HepG2 (cell line): ENCODE results near the gene NGRN. TPM values are rescaled to one million over a fixed set of nuclear protein-coding genes. Genes with fewer than 3 reads are reported as not detected.

ENCODE experiments used
- ADNP ChIP-seq: sonication (generic); formaldehyde crosslinking; IDR thresholded peaks from 2 replicates; pipeline ENCODE4 v1.4.0; 2020; ENCODE audit warnings: missing genetic modification reagents
- FOXA1 ChIP-seq, 2 experiments: fragments of 450-650 bp in 1 of 2; sonication (generic) in 1 of 2; formaldehyde crosslinking in 1 of 2; IDR thresholded peaks; 2 replicates each; pipeline versions ENCODE4 v1.4.0 to v1.6.1; 2016 to 2020; ENCODE audit warnings: missing genetic modification reagents in 1 of 2
- GPN1 ChIP-seq: sonication (generic); formaldehyde crosslinking; IDR thresholded peaks from 2 replicates; pipeline ENCODE4 v1.5.1; 2020; ENCODE audit warnings: missing genetic modification reagents, borderline replicate concordance
- KMT2A ChIP-seq: sonication (generic); formaldehyde crosslinking; IDR thresholded peaks from 2 replicates; pipeline ENCODE4 v1.4.0; 2020; ENCODE audit warnings: missing genetic modification reagents
- MIER2 ChIP-seq: IDR thresholded peaks from 2 replicates; pipeline ENCODE4 v1.6.1; 2016; ENCODE audit warnings: missing biosample characterization, missing genetic modification reagents
- NCOA5 ChIP-seq: sonication (generic); formaldehyde crosslinking; IDR thresholded peaks from 2 replicates; pipeline ENCODE4 v1.4.0; 2020; ENCODE audit warnings: missing genetic modification reagents
- NFAT5 ChIP-seq: sonication (generic); formaldehyde crosslinking; IDR thresholded peaks from 2 replicates; pipeline ENCODE4 v1.4.0; 2020; ENCODE audit warnings: missing genetic modification reagents
- PHF8 ChIP-seq: sonication (generic); formaldehyde crosslinking; IDR thresholded peaks from 2 replicates; pipeline ENCODE4 v1.5.0; 2020; ENCODE audit warnings: missing genetic modification reagents
- SAFB2 ChIP-seq: sonication (generic); formaldehyde crosslinking; IDR thresholded peaks from 2 replicates; pipeline ENCODE4 v1.5.1; 2020; ENCODE audit warnings: missing genetic modification reagents, low read depth, mild to moderate bottlenecking, borderline replicate concordance
- SOX5 ChIP-seq: IDR thresholded peaks from 2 replicates; pipeline ENCODE4 v1.6.1; 2016; ENCODE audit warnings: borderline replicate concordance
- STAT5B ChIP-seq: sonication (generic); formaldehyde crosslinking; IDR thresholded peaks from 2 replicates; pipeline ENCODE4 v1.4.0; 2020; ENCODE audit warnings: missing genetic modification reagents
- U2AF2 ChIP-seq: fragments of 200-400 bp; formaldehyde crosslinking; IDR thresholded peaks from 2 replicates; pipeline ENCODE4 v1.6.1; 2017; ENCODE audit warnings: low read depth, mild to moderate bottlenecking, low read length
- USF2 ChIP-seq, 2 experiments: sonication (generic) in 1 of 2; formaldehyde crosslinking in 1 of 2; IDR thresholded peaks; 2 replicates each; pipeline versions ENCODE4 v1.5.1 to v1.6.1; 2011 to 2020; ENCODE audit warnings: borderline replicate concordance in 1 of 2, low read depth in 1 of 2, low read length in 1 of 2, mild to moderate bottlenecking in 1 of 2, missing genetic modification reagents in 1 of 2, moderate library complexity in 1 of 2
- WIZ ChIP-seq: sonication (generic); formaldehyde crosslinking; IDR thresholded peaks from 2 replicates; pipeline ENCODE4 v1.5.1; 2020; ENCODE audit warnings: mild to moderate bottlenecking, missing genetic modification reagents
- ZNF207 ChIP-seq: fragments of 450-650 bp; IDR thresholded peaks from 2 replicates; pipeline ENCODE4 v1.6.1; 2016; ENCODE audit warnings: antibody characterized with exemption, borderline replicate concordance
- ZNF264 ChIP-seq: sonication (generic); formaldehyde crosslinking; IDR thresholded peaks from 2 replicates; pipeline ENCODE4 v1.4.0; 2020; ENCODE audit warnings: missing genetic modification reagents
- ZNF446 ChIP-seq: sonication (generic); formaldehyde crosslinking; IDR thresholded peaks from 2 replicates; pipeline ENCODE4 v1.5.0; 2020; ENCODE audit warnings: mild to moderate bottlenecking, missing genetic modification reagents
- ZNF451 ChIP-seq: sonication (generic); formaldehyde crosslinking; IDR thresholded peaks from 2 replicates; pipeline ENCODE4 v1.5.0; 2020; ENCODE audit warnings: mild to moderate bottlenecking, missing genetic modification reagents
- polyA plus RNA-seq, 8 experiments: library from polyadenylated mRNA; depleted of rRNA in 3 of 8; stranded (reverse) in 7 of 8; unstranded in 1 of 8; fragments of >200 nt; fragmentation: Illumina TruSeq in 4 of 8; extraction: Trizol in 4 of 8; gene quantifications; 2 replicates each; pipeline versions ENCODE4 v1.2.1 to v1.2.3, GENCODE V29; 2011 to 2016; ENCODE audit warnings: low read depth in 4 of 8, missing spikeins in 1 of 8, mixed read lengths in 1 of 8; ENCODE audit not compliant: insufficient read depth in 1 of 8
- total RNA-seq, 5 experiments: library from RNA; depleted of rRNA; stranded (reverse); fragments of >200 nt; fragmentation: Illumina TruSeq; extraction: Trizol; gene quantifications; 2 replicates each; pipeline ENCODE4 v1.2.3, GENCODE V29; 2016; ENCODE audit warnings: low read depth in 1 of 5
- TF ChIP-seq, protein P1 (sequence below): IDR thresholded peaks from 2 replicates; pipeline ENCODE4 v1.6.1; 2016; ENCODE audit warnings: low read depth, borderline replicate concordance
- TF ChIP-seq, protein P2 (sequence below): sonication (generic); IDR thresholded peaks from 2 replicates; pipeline ENCODE4 v1.6.1; 2016; ENCODE audit warnings: low read depth, borderline replicate concordance

The NGRN gene
- total and polyA plus RNA-seq, 2 of the 13 experiments (the other 11 are each of a cell fraction or from before 2014, with no cell fraction given) = 39.8 to 63.7 TPM

DNA sequence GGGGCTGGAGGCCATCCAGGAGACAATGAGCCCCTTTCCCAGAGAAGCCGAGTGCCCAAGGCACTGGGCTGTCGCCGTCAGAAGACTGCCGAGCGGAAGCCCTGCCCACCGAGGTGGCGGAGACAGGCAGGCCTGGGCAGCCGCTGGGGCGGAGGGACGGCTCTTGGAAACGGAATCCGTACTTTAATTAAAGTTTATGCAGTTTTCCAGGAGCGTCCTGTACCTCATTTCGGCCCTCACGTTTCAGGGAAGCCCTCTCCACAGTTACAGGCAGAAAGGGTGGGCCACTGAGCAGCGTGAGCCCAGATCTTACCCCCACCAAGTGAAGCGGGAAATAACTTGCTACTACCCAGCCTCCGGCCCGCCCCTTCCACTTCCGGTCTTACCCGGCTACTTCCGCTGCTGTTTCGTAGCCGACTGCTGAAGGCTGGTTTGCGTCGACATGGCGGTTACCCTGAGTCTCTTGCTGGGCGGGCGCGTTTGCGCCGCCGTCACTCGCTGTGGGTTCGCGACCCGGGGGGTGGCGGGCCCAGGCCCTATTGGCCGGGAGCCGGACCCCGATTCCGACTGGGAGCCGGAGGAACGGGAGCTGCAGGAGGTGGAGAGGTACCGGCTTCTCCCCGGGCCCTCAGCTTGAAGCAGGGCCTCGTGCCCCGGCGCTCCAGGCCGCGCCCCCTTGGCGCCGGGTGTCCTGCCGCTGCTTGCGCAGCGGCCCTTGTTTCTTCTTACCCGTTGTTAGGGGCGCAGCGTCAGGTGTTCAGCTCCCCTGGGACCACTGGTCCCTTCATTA is at the start of gene NGRN (continued):
- no peak for TF ChIP-seq ZNF207
- TF ChIP-seq ADNP = no peak
- no peak for TF ChIP-seq USF2 (IDR thresholded peaks at IDR 0.05; ENCODE audit: low read depth, low read length)
- no peak for TF ChIP-seq USF2 (CRISPR knock-in tag; IDR thresholded peaks at IDR 0.05; ENCODE audit: borderline replicate concordance)
- peak; percentile 87 for TF ChIP-seq KMT2A (CRISPR knock-in tag)
- peak; percentile 89; the same call in 1 of the 2 replicates for TF ChIP-seq SAFB2 (CRISPR knock-in tag)
- no peak for TF ChIP-seq U2AF2
- TF ChIP-seq, protein P1, sequence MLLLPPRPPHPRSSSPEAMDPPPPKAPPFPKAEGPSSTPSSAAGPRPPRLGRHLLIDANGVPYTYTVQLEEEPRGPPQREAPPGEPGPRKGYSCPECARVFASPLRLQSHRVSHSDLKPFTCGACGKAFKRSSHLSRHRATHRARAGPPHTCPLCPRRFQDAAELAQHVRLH (CRISPR knock-in tag) = peak; percentile 88
- TF ChIP-seq WIZ (CRISPR knock-in tag) = no peak; the same call in none of the 2 replicates
- TF ChIP-seq MIER2 (CRISPR knock-in tag) = no peak; the same call in 1 of the 2 replicates
- peak; percentile 48; the same call in 1 of the 2 replicates for TF ChIP-seq ZNF446 (CRISPR knock-in tag)
- TF ChIP-seq STAT5B (CRISPR knock-in tag) = no peak
- no peak; the same call in 1 of the 2 replicates for TF ChIP-seq ZNF264 (CRISPR knock-in tag)
- peak; percentile 95 for TF ChIP-seq PHF8 (CRISPR knock-in tag)
- TF ChIP-seq FOXA1 (IDR thresholded peaks at IDR 0.05) = no peak
- peak; percentile 29; the same call in 1 of the 2 replicates for TF ChIP-seq FOXA1 (CRISPR knock-in tag; IDR thresholded peaks at IDR 0.05)
- TF ChIP-seq NCOA5 (CRISPR knock-in tag) = no peak
- peak; percentile 78; the same call in 1 of the 2 replicates for TF ChIP-seq GPN1 (CRISPR knock-in tag)
- TF ChIP-seq, protein P2, sequence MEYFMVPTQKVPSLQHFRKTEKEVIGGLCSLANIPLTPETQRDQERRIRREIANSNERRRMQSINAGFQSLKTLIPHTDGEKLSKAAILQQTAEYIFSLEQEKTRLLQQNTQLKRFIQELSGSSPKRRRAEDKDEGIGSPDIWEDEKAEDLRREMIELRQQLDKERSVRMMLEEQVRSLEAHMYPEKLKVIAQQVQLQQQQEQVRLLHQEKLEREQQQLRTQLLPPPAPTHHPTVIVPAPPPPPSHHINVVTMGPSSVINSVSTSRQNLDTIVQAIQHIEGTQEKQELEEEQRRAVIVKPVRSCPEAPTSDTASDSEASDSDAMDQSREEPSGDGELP = peak; percentile 52; the same call in 1 of the 2 replicates
- TF ChIP-seq NFAT5 = 0 out of 2 replicates have a peak, but pooled peaks have one; percentile 17
- 0 out of 2 replicates have a peak, but pooled peaks have one; percentile 20 for TF ChIP-seq SOX5 (CRISPR knock-in tag)
- peak; percentile 18; the same call in 1 of the 2 replicates for TF ChIP-seq ZNF451 (CRISPR knock-in tag)
